Stimulated activated effector memory CD8-positive, alpha-beta T cell treated with anti-CD3 and anti-CD28 coated beads, Interleukin-12 subunit alpha, Interleukin-12 subunit beta, amount 100 ng/mL, for 72 hours (primary cell): Measurements from ENCODE around the gene GTSE1.
A peak's percentile ranks its signal among the peaks of the same experiment; 100 is the strongest.

Source experiments
- ATAC-seq: fragments of 150-1000 bp; cut with Tn5 transposase; 2 replicates; pipeline ENCODE4 v1.10.0; 2021
- DNase-seq, 2 donors: peaks; one replicate each; pipeline ENCODE4 v3.0.0; 2021 to 2022; ENCODE audit warnings: low spot score in 2 of 2
- H3K27ac Mint-ChIP-seq: one replicate; pipeline ENCODE4 v1.8.0; 2022; ENCODE audit warnings: mild to moderate bottlenecking, mixed read lengths
- H3K36me3 Mint-ChIP-seq: one replicate; pipeline ENCODE4 v1.8.0; 2022; ENCODE audit warnings: mild to moderate bottlenecking, mixed read lengths
- H3K4me1 Mint-ChIP-seq: one replicate; pipeline ENCODE4 v1.8.0; 2022; ENCODE audit warnings: mixed read lengths
- H3K4me3 Mint-ChIP-seq: one replicate; pipeline ENCODE4 v1.8.0; 2022; ENCODE audit warnings: mild to moderate bottlenecking, mixed read lengths
- H3K9me3 Mint-ChIP-seq: one replicate; pipeline ENCODE4 v1.8.0; 2022; ENCODE audit warnings: mixed read lengths

The GTSE1 gene

GRCh38 chr22:46366801-46367706 lies 70.4 kb downstream of the GTSE1 start:
- Mint-ChIP-seq H3K4me3 (no peak overlapping the region), H3K4me1 (peaks cover 38% of the 10 kb centered on the region), H3K9me3 (no peaks in the 10 kb centered on the region), H3K36me3 (no peaks in the 10 kb centered on the region), H3K27ac (peak overlapping the region; percentile 68)
- no peak for DNase-seq
- ATAC-seq, result no peak

DNA sequence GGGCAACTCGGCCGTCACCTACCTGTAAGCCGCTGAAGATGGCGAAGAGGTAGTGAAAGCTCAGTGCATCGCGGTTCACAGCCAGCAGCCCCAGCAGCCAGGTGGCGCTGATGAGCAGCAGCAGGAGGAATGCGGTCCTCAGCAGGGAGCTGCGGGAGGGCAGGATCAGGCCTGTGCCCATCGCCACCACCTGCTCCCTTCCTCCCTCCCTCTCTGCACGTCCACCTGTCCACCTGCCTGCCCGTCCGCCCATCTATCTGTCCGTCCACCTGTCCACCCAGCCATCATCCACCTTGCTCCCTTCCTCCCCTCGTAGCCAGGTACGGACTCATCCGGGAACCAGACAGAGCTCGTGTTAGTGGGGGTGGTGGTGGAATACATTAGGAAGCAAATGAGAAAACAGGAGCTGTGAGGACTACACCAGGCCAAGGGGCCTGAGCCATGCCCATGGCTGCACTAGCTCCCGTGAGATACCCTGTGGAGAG lies 71.1 kb downstream of the GTSE1 start:
- peak; percentile 71 to 86 for DNase-seq
- Mint-ChIP-seq H3K36me3 (no peaks in the 10 kb centered on the region), H3K27ac (peak overlapping the region; percentile 68), H3K4me3 (no peak overlapping the region), H3K9me3 (no peaks in the 10 kb centered on the region), H3K4me1 (peaks cover 45% of the 10 kb centered on the region)
- ATAC-seq, result peak; percentile 70

DNA sequence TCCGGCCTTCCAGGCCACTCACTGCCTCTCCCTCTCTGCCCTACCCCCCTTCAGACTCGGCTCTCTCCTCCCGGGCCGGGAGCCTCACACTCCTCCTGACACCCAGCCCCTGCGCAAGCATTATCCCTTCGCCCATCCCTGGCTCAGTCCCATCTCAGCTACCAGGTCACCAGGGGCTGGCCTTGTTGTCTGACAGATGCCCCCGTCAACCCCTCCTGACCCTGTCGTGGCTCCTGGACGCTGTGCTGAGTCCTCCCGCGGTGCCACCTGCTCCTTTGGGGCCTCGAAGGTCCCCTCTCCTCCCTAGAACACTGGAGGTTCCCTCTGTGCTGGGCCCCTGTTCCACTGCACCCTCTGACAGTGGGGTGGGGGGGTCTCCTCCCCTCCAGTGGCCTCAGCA lies 71.8 kb downstream of the GTSE1 start:
- DNase-seq (no peak), ATAC-seq (no peak)
- no peaks in the 10 kb centered on the region for H3K9me3 Mint-ChIP-seq
- H3K27ac Mint-ChIP-seq, result peak overlapping the region; percentile 68
- no peaks in the 10 kb centered on the region for H3K36me3 Mint-ChIP-seq
- H3K4me3 Mint-ChIP-seq, result no peak overlapping the region
- H3K4me1 Mint-ChIP-seq, result peaks cover 49% of the 10 kb centered on the region

DNA sequence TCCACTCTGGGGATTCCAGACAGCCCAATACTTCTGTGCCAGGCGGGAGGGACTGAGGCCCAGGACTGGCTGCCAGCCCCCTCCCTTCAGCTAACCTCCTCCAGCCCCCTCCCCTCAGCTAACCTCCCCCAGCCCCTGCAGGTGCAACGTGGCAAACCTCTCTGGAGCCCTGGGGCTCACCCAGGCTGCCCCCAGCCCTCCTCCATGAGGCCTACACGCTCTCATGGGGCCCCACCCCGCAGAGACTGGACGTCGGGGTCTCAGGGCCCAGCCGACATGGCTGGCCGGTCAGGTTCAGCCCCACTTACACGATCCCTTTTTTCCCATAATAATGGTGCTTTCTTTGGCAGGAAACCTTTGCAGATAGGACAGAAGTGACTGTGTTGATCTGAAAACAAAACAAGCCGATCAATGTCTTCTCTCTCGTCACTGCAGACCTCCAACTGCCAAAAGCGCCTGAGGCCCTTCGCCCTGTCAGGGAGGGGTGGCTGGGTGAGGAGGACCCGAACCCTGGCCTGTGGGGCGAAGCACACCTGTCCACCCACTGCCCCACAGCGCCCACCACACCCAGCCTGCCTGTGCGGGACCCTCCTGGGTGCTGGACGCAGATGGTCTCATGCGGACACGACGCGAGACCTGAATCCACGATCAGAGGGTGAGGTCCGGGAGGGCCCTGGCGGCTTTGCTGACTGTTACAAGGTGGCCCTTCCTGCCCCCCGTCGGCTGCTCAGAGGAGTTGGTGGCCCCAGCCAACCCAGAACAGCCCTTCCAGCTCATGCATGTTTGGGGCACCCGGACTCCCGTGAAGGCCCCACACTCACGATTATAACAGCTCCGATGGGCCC lies 72.4 kb downstream of the GTSE1 start:
- Mint-ChIP-seq H3K9me3 (no peaks in the 10 kb centered on the region), H3K36me3 (no peaks in the 10 kb centered on the region), H3K4me3 (no peak overlapping the region), H3K4me1 (peaks cover 55% of the 10 kb centered on the region), H3K27ac (peak overlapping the region; percentile 68)
- ATAC-seq (no peak), DNase-seq (no peak)

GRCh38 chr22:46369716-46370583 lies 73.3 kb downstream of the GTSE1 start:
- peak; percentile 40 for ATAC-seq
- no peak for DNase-seq
- no peaks in the 10 kb centered on the region for H3K9me3 Mint-ChIP-seq

DNA sequence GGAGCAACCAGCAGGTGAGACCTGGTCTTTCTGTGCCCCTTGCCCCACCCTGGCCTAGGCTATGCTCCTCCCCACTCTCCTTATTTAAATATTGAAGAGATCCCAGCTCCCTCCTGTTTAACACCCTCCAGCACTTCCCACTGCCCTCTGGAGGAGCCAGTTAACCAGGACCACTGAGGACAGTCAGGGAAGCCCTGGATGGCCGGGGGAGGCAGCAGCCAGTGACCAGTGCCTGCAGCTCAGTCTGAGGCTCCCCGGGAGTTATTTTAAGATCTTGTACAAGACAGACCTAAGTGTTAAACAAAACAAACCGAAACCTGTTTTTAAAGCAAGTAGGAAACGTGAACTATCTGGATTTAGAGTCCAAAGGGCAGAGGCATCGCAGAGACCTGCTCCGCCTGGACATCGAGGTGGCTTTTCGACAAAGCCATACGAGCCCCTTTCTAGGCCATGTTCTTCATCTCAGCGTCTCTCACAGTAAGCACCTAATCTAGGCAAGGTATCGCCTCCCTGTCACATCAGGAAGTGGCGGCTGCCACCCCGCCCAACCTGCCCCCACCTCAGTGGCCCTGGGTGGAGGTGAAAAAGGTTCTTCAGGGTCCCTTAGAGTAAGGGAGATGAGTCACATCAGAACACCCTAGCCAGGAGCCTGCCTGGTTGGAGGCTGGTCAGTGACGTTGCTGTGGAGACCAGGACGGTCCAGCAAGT lies 74.1 kb downstream of the GTSE1 start:
- Mint-ChIP-seq H3K9me3 (peaks cover under 1% of the 10 kb centered on the region), H3K4me3 (peak overlapping the region; percentile 46), H3K4me1 (peaks cover 64% of the 10 kb centered on the region), H3K27ac (peak overlapping the region; percentile 60), H3K36me3 (no peaks in the 10 kb centered on the region)
- DNase-seq (peak; percentile 30 to 55), ATAC-seq (peak; percentile 69)

More at GRCh38 chr22:46369716-46370583, 73.3 kb downstream of the GTSE1 start:
- Mint-ChIP-seq H3K4me3 (peak overlapping the region; percentile 46), H3K36me3 (no peaks in the 10 kb centered on the region), H3K27ac (peak overlapping the region; percentile 60), H3K4me1 (peaks cover 60% of the 10 kb centered on the region)

GRCh38 chr22:46371623-46372226 lies 75.1 kb downstream of the GTSE1 start:
- Mint-ChIP-seq H3K9me3 (peaks cover 4% of the 10 kb centered on the region), H3K4me3 (peak overlapping the region; percentile 46), H3K27ac (no peak overlapping the region), H3K36me3 (no peaks in the 10 kb centered on the region), H3K4me1 (peaks cover 64% of the 10 kb centered on the region)
- DNase-seq, result no peak
- no peak for ATAC-seq

GRCh38 chr22:46372686-46373085 lies 76.0 kb downstream of the GTSE1 start:
- ATAC-seq, result no peak
- Mint-ChIP-seq H3K9me3 (peaks cover 4% of the 10 kb centered on the region), H3K36me3 (no peaks in the 10 kb centered on the region), H3K27ac (no peak overlapping the region), H3K4me1 (peaks cover 62% of the 10 kb centered on the region), H3K4me3 (peak overlapping the region; percentile 6)
- DNase-seq, result no peak

- H3K36me3 Mint-ChIP-seq, result no peaks in the 10 kb centered on the region
- peak overlapping the region; percentile 50 for H3K4me3 Mint-ChIP-seq
- no peak for ATAC-seq
- H3K4me1 Mint-ChIP-seq, result peaks cover 57% of the 10 kb centered on the region
- H3K9me3 Mint-ChIP-seq, result peaks cover 4% of the 10 kb centered on the region
- no peak overlapping the region for H3K27ac Mint-ChIP-seq
- DNase-seq, result no peak
These were observed 76.5 kb downstream of the GTSE1 start for GRCh38 chr22:46373159-46373558.

DNA sequence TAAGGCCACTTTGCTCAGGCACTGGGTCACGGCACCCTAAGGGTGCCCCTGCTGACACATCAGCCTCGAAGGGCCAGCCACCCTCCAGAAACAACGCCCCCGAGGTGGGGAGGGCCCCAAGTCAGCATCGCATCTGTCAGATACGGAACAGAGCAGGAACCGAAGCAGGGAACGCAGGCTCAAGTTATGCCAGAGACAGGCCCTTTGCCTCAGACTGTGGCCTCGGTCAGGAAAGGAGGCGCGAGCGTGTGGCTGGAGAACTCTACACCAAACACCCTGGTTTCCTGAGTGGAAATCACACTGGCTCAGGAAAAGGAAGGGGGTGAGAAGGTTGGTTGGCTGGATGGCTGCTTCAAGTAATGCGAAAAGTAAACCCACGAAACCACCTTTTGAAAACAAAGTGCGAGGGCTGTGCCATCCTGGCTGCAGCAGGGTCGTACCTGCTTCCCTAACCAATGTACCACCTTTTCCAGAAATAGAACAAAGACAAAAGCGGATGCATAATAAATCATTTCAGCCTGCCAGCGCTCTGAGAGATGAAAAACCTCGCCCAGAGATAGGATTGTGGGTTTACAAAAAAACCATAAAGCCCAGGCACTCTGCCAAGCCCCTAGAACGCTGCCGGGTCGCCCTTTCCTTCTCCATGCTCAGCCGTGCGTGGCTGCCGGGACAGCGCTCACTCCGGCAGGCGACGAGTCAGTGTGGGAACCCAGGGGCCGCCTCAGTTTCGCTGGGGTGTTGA lies 77.4 kb downstream of the GTSE1 start:
- H3K4me3 Mint-ChIP-seq, result peak overlapping the region; percentile 50
- no peaks in the 10 kb centered on the region for H3K36me3 Mint-ChIP-seq
- peaks cover 4% of the 10 kb centered on the region for H3K9me3 Mint-ChIP-seq
- DNase-seq (peak in 1 of 2 donors; percentile 19), ATAC-seq (peak; percentile 72)
- peaks cover 56% of the 10 kb centered on the region for H3K4me1 Mint-ChIP-seq
- H3K27ac Mint-ChIP-seq, result peak overlapping the region; percentile 26

GRCh38 chr22:46374663-46375474 lies 78.2 kb downstream of the GTSE1 start:
- H3K9me3 Mint-ChIP-seq, result peaks cover 4% of the 10 kb centered on the region
- ATAC-seq (no peak), DNase-seq (no peak)
- no peaks in the 10 kb centered on the region for H3K36me3 Mint-ChIP-seq
- peaks cover 48% of the 10 kb centered on the region for H3K4me1 Mint-ChIP-seq
- H3K27ac Mint-ChIP-seq, result peak overlapping the region; percentile 64
- H3K4me3 Mint-ChIP-seq, result peak overlapping the region; percentile 50

- Mint-ChIP-seq H3K27ac (peak overlapping the region; percentile 64), H3K4me3 (no peak overlapping the region), H3K36me3 (no peaks in the 10 kb centered on the region), H3K9me3 (peaks cover 4% of the 10 kb centered on the region), H3K4me1 (peaks cover 35% of the 10 kb centered on the region)
- no peak for DNase-seq
- ATAC-seq, result no peak
These were observed 79.4 kb downstream of the GTSE1 start for GRCh38 chr22:46376111-46376510.
